ENCODE data around the gene ISG20L2. TPM values are rescaled to one million over a fixed set of nuclear protein-coding genes. Genes with fewer than 3 reads are reported as not detected.

ISG20L2 gene, protein sequence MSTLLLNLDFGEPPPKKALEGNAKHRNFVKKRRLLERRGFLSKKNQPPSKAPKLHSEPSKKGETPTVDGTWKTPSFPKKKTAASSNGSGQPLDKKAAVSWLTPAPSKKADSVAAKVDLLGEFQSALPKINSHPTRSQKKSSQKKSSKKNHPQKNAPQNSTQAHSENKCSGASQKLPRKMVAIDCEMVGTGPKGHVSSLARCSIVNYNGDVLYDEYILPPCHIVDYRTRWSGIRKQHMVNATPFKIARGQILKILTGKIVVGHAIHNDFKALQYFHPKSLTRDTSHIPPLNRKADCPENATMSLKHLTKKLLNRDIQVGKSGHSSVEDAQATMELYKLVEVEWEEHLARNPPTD
- 10 to 100 TPM; 13.6 to 18.0 TPM for total RNA-seq

GRCh38 chr1:156728599-156729462, at the start of gene ISG20L2:
Gene ISG20L2 (minus strand): TSS chr1:156728766. CDS start chr1:156727652, 1,114 bp downstream.
- peak within 1 kb of the TSS; percentile 98 to 99 for H3K27ac ChIP-seq
- TF ChIP-seq, protein P1, sequence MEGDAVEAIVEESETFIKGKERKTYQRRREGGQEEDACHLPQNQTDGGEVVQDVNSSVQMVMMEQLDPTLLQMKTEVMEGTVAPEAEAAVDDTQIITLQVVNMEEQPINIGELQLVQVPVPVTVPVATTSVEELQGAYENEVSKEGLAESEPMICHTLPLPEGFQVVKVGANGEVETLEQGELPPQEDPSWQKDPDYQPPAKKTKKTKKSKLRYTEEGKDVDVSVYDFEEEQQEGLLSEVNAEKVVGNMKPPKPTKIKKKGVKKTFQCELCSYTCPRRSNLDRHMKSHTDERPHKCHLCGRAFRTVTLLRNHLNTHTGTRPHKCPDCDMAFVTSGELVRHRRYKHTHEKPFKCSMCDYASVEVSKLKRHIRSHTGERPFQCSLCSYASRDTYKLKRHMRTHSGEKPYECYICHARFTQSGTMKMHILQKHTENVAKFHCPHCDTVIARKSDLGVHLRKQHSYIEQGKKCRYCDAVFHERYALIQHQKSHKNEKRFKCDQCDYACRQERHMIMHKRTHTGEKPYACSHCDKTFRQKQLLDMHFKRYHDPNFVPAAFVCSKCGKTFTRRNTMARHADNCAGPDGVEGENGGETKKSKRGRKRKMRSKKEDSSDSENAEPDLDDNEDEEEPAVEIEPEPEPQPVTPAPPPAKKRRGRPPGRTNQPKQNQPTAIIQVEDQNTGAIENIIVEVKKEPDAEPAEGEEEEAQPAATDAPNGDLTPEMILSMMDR (IDR thresholded peaks at IDR 0.05) = no peak
- H3K9me3 ChIP-seq = no peaks in the 10 kb centered on the region
- no peaks in the 10 kb centered on the region for H3K27me3 ChIP-seq
- peak; percentile 99 for DNase-seq (ENCODE audit: low spot score)
- peaks cover 21% of the 10 kb centered on the region for H3K36me3 ChIP-seq
- peak within 1 kb of the TSS; percentile 64 to 87 for H3K4me3 ChIP-seq
- H3K4me1 ChIP-seq = peaks cover 0 to 43% of the 10 kb centered on the region in 2 donors

DNA sequence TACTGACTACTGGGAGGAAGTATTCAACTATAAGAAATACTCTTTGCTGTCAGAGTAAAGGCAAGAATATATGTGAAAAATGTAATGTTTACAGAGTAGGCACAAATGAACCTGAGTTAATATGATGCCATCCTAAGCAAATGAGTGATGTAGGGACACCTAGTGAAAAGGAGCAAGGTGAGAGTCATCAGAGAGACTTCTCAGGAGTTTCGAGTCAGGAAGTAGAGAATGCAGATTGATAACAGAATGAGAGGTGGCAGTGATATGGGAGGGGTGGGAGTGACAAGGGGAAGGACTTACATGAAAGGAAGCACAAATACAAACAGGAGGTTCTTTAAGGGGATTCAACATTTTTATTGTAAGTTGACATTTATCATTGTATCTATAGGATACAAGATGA, 49.0 kb upstream of the ISG20L2 start:
- Histone ChIP-seq H3K9me3 (no peaks in the 10 kb centered on the region), H3K27me3 (no peaks in the 10 kb centered on the region), H3K4me3 (no peak overlapping the region), H3K36me3 (no peaks in the 10 kb centered on the region), H3K27ac (no peak overlapping the region), H3K4me1 (peaks cover 0 to 35% of the 10 kb centered on the region in 2 donors)
- TF ChIP-seq, protein P1 (IDR thresholded peaks at IDR 0.05) = no peak
- DNase-seq (ENCODE audit: low spot score) = no peak

DNA sequence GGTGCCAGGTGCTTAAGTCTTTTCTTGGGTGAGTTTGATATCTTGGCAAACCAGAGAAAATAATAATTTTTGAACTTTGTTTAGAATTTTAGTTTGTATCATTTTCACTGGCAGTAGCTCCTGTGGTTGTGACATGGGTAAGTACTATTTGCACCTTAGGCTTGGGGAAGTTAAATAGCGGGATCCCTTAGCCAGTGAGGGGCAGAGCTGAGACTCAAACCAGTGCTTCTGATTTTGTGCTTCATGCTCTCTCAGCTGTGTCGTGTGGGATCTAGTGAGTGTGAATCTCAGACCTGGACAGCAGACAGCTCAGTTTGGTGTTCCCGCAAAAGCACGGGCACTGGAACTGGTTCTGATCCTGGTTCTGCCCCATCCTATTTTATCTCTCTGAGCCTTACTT, 48.4 kb upstream of the ISG20L2 start:
- Histone ChIP-seq H3K9me3 (no peaks in the 10 kb centered on the region), H3K4me3 (no peak overlapping the region), H3K4me1 (peaks cover 0 to 41% of the 10 kb centered on the region in 2 donors), H3K27ac (no peak overlapping the region), H3K27me3 (no peaks in the 10 kb centered on the region), H3K36me3 (no peaks in the 10 kb centered on the region)
- no peak for DNase-seq (ENCODE audit: low spot score)
- TF ChIP-seq, protein P1 (IDR thresholded peaks at IDR 0.05) = no peak

DNA sequence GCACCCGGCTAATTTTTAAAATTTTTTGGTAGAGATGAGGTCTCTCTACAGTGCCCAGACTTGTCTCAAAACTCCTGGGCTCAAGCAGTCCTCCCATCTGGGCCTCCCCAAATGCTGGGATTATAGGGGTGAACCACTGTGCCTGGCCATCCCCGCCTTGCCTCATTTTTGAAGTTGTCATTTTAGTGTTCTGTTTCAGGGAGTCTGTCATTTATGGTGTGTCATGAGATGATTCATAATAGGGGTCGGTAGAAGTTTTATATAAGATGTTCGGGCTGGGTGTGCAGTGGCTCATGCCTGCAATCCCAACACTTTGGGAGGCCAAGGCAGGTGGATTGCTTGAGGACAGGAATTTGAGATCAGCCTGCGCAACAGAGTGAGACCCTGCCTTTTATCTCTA, 47.2 kb upstream of the ISG20L2 start:
- peaks cover 0 to 52% of the 10 kb centered on the region in 2 donors for H3K4me1 ChIP-seq
- TF ChIP-seq, protein P1 (IDR thresholded peaks at IDR 0.05) = no peak

DNA sequence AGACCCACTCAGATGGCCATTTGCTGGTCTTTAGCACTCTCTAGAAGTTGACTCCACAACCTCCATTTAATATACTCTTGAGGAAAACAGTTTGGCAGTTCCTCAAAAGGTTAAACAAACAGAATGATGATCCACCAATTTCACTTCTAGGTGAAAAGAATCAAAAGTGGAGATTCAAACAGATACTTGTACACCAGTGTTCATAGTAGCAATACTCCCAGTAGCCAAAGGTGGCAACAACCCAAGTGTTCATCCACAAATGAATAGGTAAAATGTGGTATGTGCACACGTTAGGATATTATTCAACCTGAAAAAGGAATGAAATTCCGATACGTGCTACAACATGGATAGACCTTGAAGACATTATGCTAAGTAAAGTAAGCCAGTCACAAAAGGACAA, 45.0 kb upstream of the ISG20L2 start:
- Histone ChIP-seq H3K27ac (peak overlapping the region; percentile 21 to 59), H3K36me3 (peaks cover 7% of the 10 kb centered on the region), H3K4me3 (no peak overlapping the region), H3K9me3 (no peaks in the 10 kb centered on the region), H3K4me1 (peaks cover 0 to 72% of the 10 kb centered on the region in 2 donors), H3K27me3 (no peaks in the 10 kb centered on the region)
- TF ChIP-seq, protein P1 (IDR thresholded peaks at IDR 0.05) = no peak
- DNase-seq (ENCODE audit: low spot score) = no peak

More for the DNA sequence above, 47.2 kb upstream of the ISG20L2 start:
- Histone ChIP-seq H3K27me3 (no peaks in the 10 kb centered on the region), H3K4me3 (no peak overlapping the region), H3K27ac (no peak overlapping the region), H3K9me3 (no peaks in the 10 kb centered on the region), H3K36me3 (peaks cover 2% of the 10 kb centered on the region)
- no peak for DNase-seq (ENCODE audit: low spot score)

Data from right atrium auricular region (tissue), 2 donors.